CD4-positive, alpha-beta T cell treated with Interleukin-4 for 1 hour (primary cell): ENCODE data around the gene TSPAN7.
A peak's percentile ranks its signal among the peaks of the same experiment; 100 is the strongest.

Source experiments
- DNase-seq, 2 donors: peaks; one replicate each; pipeline ENCODE4 v3.0.0-alpha.2; 2020 to 2022

Gene TSPAN7

GRCh38 chrX:38699121-38699520 is 137.8 kb downstream of the TSPAN7 start:
- no peak for DNase-seq

GRCh38 chrX:38699696-38700095 is 138.4 kb downstream of the TSPAN7 start:
- DNase-seq: no peak

- DNase-seq: no peak
Measured at GRCh38 chrX:38701073-38701472, 139.7 kb downstream of the TSPAN7 start.

- DNase-seq: no peak
Measured at GRCh38 chrX:38704146-38704882, 143.0 kb downstream of the TSPAN7 start.

- DNase-seq: peak in 1 of 2 donors; percentile 5
Measured at GRCh38 chrX:38717871-38718270, 156.5 kb downstream of the TSPAN7 start.

GRCh38 chrX:38718311-38718710 is 157.0 kb downstream of the TSPAN7 start:
- DNase-seq: no peak

- DNase-seq: no peak
Measured at GRCh38 chrX:38726612-38727011, 165.3 kb downstream of the TSPAN7 start.

- no peak for DNase-seq
Measured at GRCh38 chrX:38727668-38728067, 166.3 kb downstream of the TSPAN7 start.

- no peak for DNase-seq
Measured at GRCh38 chrX:38732866-38733265, 171.5 kb downstream of the TSPAN7 start.
